PC-3 (cell line): ENCODE measurements around the gene PDE6C. TPM values are rescaled to one million over a fixed set of nuclear protein-coding genes. Genes with fewer than 3 reads are reported as not detected.

ENCODE experiments used
- ATAC-seq: fragments of 200-7000 bp; cut with Tn5 transposase; 2 replicates; pipeline ENCODE4 v1.9.1; 2020; ENCODE audit warnings: mild to moderate bottlenecking, moderate library complexity
- BruUV-seq: library from RNA; stranded (reverse); fragments of 400-500 nt; replicated peaks from 2 replicates; lab custom pipeline; 2021; lab: Mats Ljungman, UMichigan
- CTCF ChIA-PET: fragments of 300-600 bp; sonication (Branson Sonifier 250); formaldehyde crosslinking; loops from one replicate; lab custom pipeline; 2022; ENCODE audit warnings: antibody characterized with exemption; lab: Charles Lee
- POLR2A ChIA-PET: fragments of 300-600 bp; sonication (Branson Sonifier 250); formaldehyde crosslinking; loops from one replicate; lab custom pipeline; 2022; ENCODE audit warnings: antibody characterized with exemption; ENCODE audit not compliant: unreplicated experiment; lab: Charles Lee
- DNase-seq: peaks from one replicate; pipeline ENCODE4 v3.0.0-alpha.2; 2015
- H2AFZ ChIP-seq: fragments of 300-600 bp; sonication (generic); 2 replicates; pipeline ENCODE4 v1.6.0; 2016; ENCODE audit warnings: antibody characterized with exemption, low read length
- H3F3A ChIP-seq: fragments of 300-600 bp; sonication (generic); one replicate; pipeline ENCODE4 v1.6.0; 2017; ENCODE audit warnings: antibody characterized with exemption, low read length, control low read depth, mild to moderate bottlenecking; ENCODE audit not compliant: unreplicated experiment
- H3K27ac ChIP-seq: fragments of 300-600 bp; sonication (generic); 2 replicates; pipeline ENCODE4 v1.5.1; 2016; ENCODE audit warnings: mild to moderate bottlenecking, low read length
- H3K27me3 ChIP-seq: fragments of 300-600 bp; sonication (generic); 2 replicates; pipeline ENCODE4 v1.6.1; 2016; ENCODE audit warnings: low read length, mixed read lengths
- H3K36me3 ChIP-seq: fragments of 300-600 bp; sonication (generic); 2 replicates; pipeline ENCODE4 v1.6.1; 2016; ENCODE audit warnings: low read depth, mixed run types, low read length, mixed read lengths
- H3K4me1 ChIP-seq: fragments of 300-600 bp; sonication (generic); 2 replicates; pipeline ENCODE4 v1.5.1; 2016; ENCODE audit warnings: low read length; ENCODE audit not compliant: insufficient read depth
- H3K4me2 ChIP-seq: fragments of 300-600 bp; sonication (generic); 2 replicates; pipeline ENCODE4 v1.6.0; 2016; ENCODE audit warnings: low read length
- H3K4me3 ChIP-seq: fragments of 300-600 bp; sonication (generic); 2 replicates; pipeline ENCODE4 v1.5.1; 2016; ENCODE audit warnings: mild to moderate bottlenecking, low read length, mixed read lengths
- H3K79me2 ChIP-seq: fragments of 300-600 bp; sonication (generic); 2 replicates; pipeline ENCODE4 v1.6.1; 2017; ENCODE audit warnings: low read length, mixed read lengths
- H3K9ac ChIP-seq: fragments of 300-600 bp; sonication (generic); 2 replicates; pipeline ENCODE4 v1.6.0; 2016; ENCODE audit warnings: mild to moderate bottlenecking, low read length
- H3K9me2 ChIP-seq: fragments of 300-600 bp; sonication (generic); replicated peaks from 2 replicates; pipeline ENCODE4 v1.6.1; 2016; ENCODE audit warnings: mixed run types, low read length, mixed read lengths
- H3K9me3 ChIP-seq: fragments of 300-600 bp; sonication (generic); 2 replicates; pipeline ENCODE4 v1.6.1; 2016; ENCODE audit warnings: low read length, mixed read lengths
- H4K20me1 ChIP-seq: fragments of 300-600 bp; sonication (generic); 2 replicates; pipeline ENCODE4 v1.6.1; 2016; ENCODE audit warnings: low read length, mixed read lengths
- EZH2 ChIP-seq: fragments of 300-600 bp; sonication (generic); IDR thresholded peaks from one replicate; pipeline ENCODE4 v1.6.1; 2017; ENCODE audit warnings: antibody characterized with exemption, mild to moderate bottlenecking, low read length; ENCODE audit not compliant: unreplicated experiment
- EZH2phosphoT487 ChIP-seq: fragments of 300-600 bp; sonication (generic); IDR thresholded peaks from 2 replicates; pipeline ENCODE4 v1.6.1; 2018; ENCODE audit warnings: mild to moderate bottlenecking, antibody characterized with exemption, low read length, borderline replicate concordance
- intact Hi-C: fragments of 100-400 bp; cut with micrococcal nuclease; formaldehyde crosslinking; loops from 2 replicates; pipeline ENCODE4 v1.9.0; 2023
- total RNA-seq: library from RNA; depleted of rRNA; stranded (reverse); fragments of >200 nt; gene quantifications from 2 replicates; pipeline ENCODE4 v1.2.3, GENCODE V29; 2014
- TF ChIP-seq, protein P1 (sequence below): fragments of 300-600 bp; sonication (generic); conservative IDR thresholded peaks from 2 replicates; pipeline ENCODE4 v1.5.1; 2017; ENCODE audit warnings: antibody characterized with exemption, low read depth, mild to moderate bottlenecking, low read length

PDE6C gene
- total RNA-seq, 1 experiment from 2014 or later: not detected

DNA sequence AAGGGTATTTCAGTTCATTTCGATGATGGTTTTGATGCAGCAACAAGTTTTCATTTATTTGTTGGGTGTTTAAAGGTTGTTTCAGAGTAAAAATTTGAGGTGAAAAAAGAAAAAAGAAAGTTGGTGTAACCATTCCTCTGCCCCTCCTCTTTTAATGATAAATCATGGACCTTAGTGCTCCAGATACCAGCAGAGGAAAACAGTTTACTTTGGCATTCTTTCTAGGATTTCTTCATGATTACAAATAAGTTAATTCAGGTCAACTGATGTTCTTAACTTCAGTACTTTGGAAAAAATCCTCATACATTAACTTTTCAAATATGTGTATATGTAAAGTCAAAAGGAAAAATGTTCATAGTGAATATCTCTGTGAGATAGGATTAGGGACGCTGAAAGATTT, 9.3 kb upstream of the PDE6C start:
- BruUV-seq: no TSS peak
- intact Hi-C loops: loop anchor here (2.0 to 10.0 kb wide), 2 partner anchors 52 to 54 kb away; no protein-coding TSS in a partner anchor
- ChIA-PET POLR2A (no interaction called here), CTCF (no interaction called here)
- peaks cover 8% of the 10 kb centered on the region; the same call in 1 of the 2 replicates for H3K4me1 ChIP-seq
- no peak overlapping the region for H3K27ac ChIP-seq
- no peaks in the 10 kb centered on the region for H3K36me3 ChIP-seq
- H2AFZ ChIP-seq: no peak overlapping the region
- no peaks in the 10 kb centered on the region for H3F3A ChIP-seq
- no peaks in the 10 kb centered on the region for H3K27me3 ChIP-seq
- no peak for ATAC-seq
- DNase-seq: no peak
- no peaks in the 10 kb centered on the region for H3K9me3 ChIP-seq
- TF ChIP-seq EZH2phosphoT487: no peak
- TF ChIP-seq, protein P1, sequence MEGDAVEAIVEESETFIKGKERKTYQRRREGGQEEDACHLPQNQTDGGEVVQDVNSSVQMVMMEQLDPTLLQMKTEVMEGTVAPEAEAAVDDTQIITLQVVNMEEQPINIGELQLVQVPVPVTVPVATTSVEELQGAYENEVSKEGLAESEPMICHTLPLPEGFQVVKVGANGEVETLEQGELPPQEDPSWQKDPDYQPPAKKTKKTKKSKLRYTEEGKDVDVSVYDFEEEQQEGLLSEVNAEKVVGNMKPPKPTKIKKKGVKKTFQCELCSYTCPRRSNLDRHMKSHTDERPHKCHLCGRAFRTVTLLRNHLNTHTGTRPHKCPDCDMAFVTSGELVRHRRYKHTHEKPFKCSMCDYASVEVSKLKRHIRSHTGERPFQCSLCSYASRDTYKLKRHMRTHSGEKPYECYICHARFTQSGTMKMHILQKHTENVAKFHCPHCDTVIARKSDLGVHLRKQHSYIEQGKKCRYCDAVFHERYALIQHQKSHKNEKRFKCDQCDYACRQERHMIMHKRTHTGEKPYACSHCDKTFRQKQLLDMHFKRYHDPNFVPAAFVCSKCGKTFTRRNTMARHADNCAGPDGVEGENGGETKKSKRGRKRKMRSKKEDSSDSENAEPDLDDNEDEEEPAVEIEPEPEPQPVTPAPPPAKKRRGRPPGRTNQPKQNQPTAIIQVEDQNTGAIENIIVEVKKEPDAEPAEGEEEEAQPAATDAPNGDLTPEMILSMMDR: no peak
- no peak for TF ChIP-seq EZH2
- no peak overlapping the region for H3K4me3 ChIP-seq
- H3K9me2 ChIP-seq: no peaks in the 10 kb centered on the region
- no peaks in the 10 kb centered on the region for H4K20me1 ChIP-seq
- H3K9ac ChIP-seq: no peak overlapping the region
- no peak overlapping the region for H3K4me2 ChIP-seq
- no peaks in the 10 kb centered on the region for H3K79me2 ChIP-seq

DNA sequence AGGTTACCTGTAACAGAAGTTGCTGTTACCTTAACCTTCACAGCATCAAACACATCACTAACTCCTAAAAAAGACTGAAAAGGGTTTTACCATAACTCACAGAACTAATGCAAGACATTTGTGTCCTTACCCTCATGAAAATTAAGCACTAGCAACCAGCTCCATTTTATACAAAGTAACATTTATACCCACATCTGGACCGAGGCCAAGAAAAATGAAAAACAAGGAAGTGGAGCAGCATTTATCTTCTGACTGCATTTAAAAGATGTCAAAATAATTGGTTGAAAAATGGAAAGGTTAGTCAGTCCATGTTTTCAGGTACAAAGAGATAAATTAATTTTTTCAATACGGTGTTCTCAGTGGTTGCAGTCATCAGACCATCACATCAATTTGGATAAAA, 8.2 kb upstream of the PDE6C start:
- ChIA-PET CTCF (no interaction called here), POLR2A (no interaction called here)
- no peak overlapping the region for H3K9ac ChIP-seq
- no peak overlapping the region for H3K4me2 ChIP-seq
- no peak overlapping the region for H2AFZ ChIP-seq
- H4K20me1 ChIP-seq: no peaks in the 10 kb centered on the region
- no peaks in the 10 kb centered on the region for H3F3A ChIP-seq
- no peak for TF ChIP-seq EZH2phosphoT487
- TF ChIP-seq, protein P1: no peak
- no peak for TF ChIP-seq EZH2
- H3K9me2 ChIP-seq: no peaks in the 10 kb centered on the region
- H3K27me3 ChIP-seq: no peaks in the 10 kb centered on the region
- no peaks in the 10 kb centered on the region for H3K9me3 ChIP-seq
- no peaks in the 10 kb centered on the region for H3K79me2 ChIP-seq
- peaks cover 8% of the 10 kb centered on the region; the same call in 1 of the 2 replicates for H3K4me1 ChIP-seq
- no peaks in the 10 kb centered on the region for H3K36me3 ChIP-seq
- H3K4me3 ChIP-seq: no peak overlapping the region
- DNase-seq (no peak), ATAC-seq (no peak)
- no peak overlapping the region for H3K27ac ChIP-seq
- BruUV-seq: no TSS peak
- intact Hi-C loops: loop anchor here (10.0 kb wide), 1 partner anchor 51 kb away; no protein-coding TSS in a partner anchor

- Histone ChIP-seq H3K9ac (no peak overlapping the region), H4K20me1 (no peaks in the 10 kb centered on the region), H3K9me3 (no peaks in the 10 kb centered on the region), H2AFZ (no peak overlapping the region), H3K27ac (no peak overlapping the region), H3K36me3 (no peaks in the 10 kb centered on the region), H3K79me2 (no peaks in the 10 kb centered on the region), H3K4me1 (no peaks in the 10 kb centered on the region), H3K4me3 (no peak overlapping the region), H3K9me2 (no peaks in the 10 kb centered on the region), H3K4me2 (no peak overlapping the region), H3F3A (no peaks in the 10 kb centered on the region), H3K27me3 (no peaks in the 10 kb centered on the region)
- ATAC-seq (no peak), DNase-seq (no peak)
- intact Hi-C loops: loop anchor here (10.0 kb wide), 1 partner anchor 46 kb away; no protein-coding TSS in a partner anchor
- BruUV-seq: no TSS peak
- ChIA-PET CTCF (no interaction called here), POLR2A (no interaction called here)
- TF ChIP-seq, protein P1: no peak
- no peak for TF ChIP-seq EZH2phosphoT487
- no peak for TF ChIP-seq EZH2
These were observed 3.9 kb upstream of the PDE6C start for GRCh38 chr10:93608421-93608820.
